Memory B cell (primary cell): ENCODE data around the gene MAG.

ENCODE experiments used
- ATAC-seq: fragments of 150-1000 bp; cut with Tn5 transposase; 2 replicates; pipeline ENCODE4 v1.10.0; 2021; ENCODE audit warnings: low read depth, mild to moderate bottlenecking, moderate library complexity
- DNase-seq, 2 donors: peaks; one replicate each; pipeline ENCODE4 v3.0.0; 2022; ENCODE audit warnings: low spot score in 2 of 2
- H3K27ac Mint-ChIP-seq: one replicate; pipeline ENCODE4 v1.8.0; 2022; ENCODE audit warnings: mild to moderate bottlenecking, moderate library complexity, mixed read lengths
- H3K27me3 Mint-ChIP-seq: one replicate; pipeline ENCODE4 v1.8.0; 2022; ENCODE audit warnings: mixed read lengths
- H3K36me3 Mint-ChIP-seq: one replicate; pipeline ENCODE4 v1.8.0; 2022; ENCODE audit warnings: mild to moderate bottlenecking, mixed read lengths
- H3K4me1 Mint-ChIP-seq: one replicate; pipeline ENCODE4 v1.8.0; 2022; ENCODE audit warnings: mixed read lengths
- H3K4me3 Mint-ChIP-seq: one replicate; pipeline ENCODE4 v1.8.0; 2022; ENCODE audit warnings: mild to moderate bottlenecking, moderate library complexity, mixed read lengths
- H3K9me3 Mint-ChIP-seq: one replicate; pipeline ENCODE4 v1.8.0; 2022; ENCODE audit warnings: mixed read lengths

MAG gene, protein sequence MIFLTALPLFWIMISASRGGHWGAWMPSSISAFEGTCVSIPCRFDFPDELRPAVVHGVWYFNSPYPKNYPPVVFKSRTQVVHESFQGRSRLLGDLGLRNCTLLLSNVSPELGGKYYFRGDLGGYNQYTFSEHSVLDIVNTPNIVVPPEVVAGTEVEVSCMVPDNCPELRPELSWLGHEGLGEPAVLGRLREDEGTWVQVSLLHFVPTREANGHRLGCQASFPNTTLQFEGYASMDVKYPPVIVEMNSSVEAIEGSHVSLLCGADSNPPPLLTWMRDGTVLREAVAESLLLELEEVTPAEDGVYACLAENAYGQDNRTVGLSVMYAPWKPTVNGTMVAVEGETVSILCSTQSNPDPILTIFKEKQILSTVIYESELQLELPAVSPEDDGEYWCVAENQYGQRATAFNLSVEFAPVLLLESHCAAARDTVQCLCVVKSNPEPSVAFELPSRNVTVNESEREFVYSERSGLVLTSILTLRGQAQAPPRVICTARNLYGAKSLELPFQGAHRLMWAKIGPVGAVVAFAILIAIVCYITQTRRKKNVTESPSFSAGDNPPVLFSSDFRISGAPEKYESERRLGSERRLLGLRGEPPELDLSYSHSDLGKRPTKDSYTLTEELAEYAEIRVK

DNA sequence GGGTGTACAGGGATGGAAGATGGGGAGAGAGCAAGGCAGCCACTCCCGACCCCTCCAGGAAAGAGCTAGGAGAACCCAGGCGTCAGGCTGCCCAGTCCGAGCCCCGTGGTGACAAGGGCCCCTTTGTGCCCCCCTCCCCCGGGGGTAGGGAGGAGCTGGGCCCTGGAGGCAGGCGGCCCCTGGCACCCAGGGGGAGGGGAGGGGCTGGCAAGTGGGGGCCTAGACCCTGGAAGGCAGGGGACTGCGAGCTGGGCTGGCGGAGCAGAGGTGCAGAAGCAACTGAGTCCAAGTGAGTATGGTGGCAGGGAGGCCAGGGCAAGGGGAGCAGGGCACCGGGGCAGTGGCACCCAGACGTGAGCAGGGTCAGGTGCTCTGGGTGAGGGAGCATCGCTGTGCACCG lies at the start of gene MAG:
MAG (plus strand) TSS at position 246 of the 400 bp plus-strand sequence. CDS start 3,248 bp downstream, outside the sequence.
- H3K4me3 Mint-ChIP-seq = no peak within 1 kb of the TSS
- ATAC-seq = no peak
- no peak for DNase-seq
- H3K9me3 Mint-ChIP-seq = no peaks in the 10 kb centered on the region
- no peak within 1 kb of the TSS for H3K27ac Mint-ChIP-seq
- H3K27me3 Mint-ChIP-seq = peaks cover 2% of the 10 kb centered on the region
- no peaks in the 10 kb centered on the region for H3K36me3 Mint-ChIP-seq
- peaks cover 22% of the 10 kb centered on the region for H3K4me1 Mint-ChIP-seq

DNA sequence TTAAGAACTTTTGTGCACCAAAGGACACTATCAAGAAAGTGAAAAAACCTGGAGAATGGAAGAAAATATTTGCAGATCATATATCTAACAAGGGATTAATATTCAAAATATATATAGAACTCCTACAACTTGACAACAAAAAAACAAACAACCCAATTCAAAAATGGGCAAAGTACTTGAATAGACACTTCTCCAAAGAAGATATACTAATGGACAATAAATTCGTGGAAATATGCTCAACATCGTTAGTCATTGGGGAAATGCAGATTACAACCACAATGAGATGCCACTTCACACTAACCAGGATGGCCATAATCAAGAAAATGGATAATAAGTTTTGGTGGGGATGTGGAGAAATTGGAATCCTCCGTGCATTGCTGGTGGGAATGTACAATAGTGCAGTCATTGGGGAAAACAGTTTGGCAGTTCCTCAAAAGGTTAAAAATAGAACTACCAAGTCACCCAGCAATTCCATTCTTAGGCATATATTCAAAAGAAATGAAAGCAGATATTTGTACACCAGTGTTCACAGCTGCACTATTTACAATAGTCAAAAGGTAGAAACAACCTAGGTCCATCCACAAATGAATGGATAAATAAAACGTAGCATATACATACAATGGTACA lies 45.4 kb upstream of the MAG start:
- H3K4me3 Mint-ChIP-seq = peak overlapping the region; percentile 94
- peak overlapping the region; percentile 94 for H3K27ac Mint-ChIP-seq
- DNase-seq (no peak), ATAC-seq (no peak)
- H3K4me1 Mint-ChIP-seq = peaks cover 28% of the 10 kb centered on the region
- H3K9me3 Mint-ChIP-seq = peaks cover 6% of the 10 kb centered on the region
- peaks cover 2% of the 10 kb centered on the region for H3K36me3 Mint-ChIP-seq
- H3K27me3 Mint-ChIP-seq = no peaks in the 10 kb centered on the region

DNA sequence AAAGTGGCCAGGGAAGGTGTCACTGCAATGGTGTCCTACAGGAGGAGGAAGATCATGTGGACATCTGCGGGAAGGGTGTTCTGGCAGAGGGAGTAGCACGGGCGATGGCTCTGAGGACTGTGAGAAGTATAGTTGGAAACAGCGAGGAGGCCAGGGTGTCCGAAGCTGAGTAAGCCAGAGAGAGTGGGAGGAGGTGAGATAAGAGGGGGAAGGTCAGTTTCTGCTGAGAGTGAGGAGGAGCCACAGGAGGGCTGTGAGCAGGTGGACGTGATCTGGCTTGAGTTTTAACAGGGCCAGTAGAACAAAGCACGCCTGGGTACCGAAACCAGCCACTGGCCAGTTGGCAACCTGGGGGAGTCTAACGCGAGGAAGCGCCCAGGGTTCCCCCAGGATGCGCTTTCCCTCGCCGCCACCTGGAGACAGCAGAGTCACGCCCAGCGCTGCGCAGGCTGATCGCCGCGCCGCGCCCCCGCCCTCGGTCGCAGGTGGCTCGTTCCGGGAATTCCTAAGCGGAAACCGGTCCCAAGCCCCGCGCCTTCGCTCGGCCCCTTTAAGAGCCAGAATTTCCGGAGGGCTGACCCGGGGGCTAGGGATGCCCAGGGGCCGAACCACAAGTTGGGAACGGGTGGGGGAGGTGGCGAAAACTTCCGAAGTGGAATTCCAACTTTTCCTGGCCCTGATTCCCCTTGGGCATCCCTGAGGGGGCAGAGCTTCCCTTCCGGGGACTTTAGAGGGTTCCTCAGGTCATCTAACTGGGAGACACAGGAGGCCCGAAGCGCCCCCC lies 44.2 kb upstream of the MAG start:
- Mint-ChIP-seq H3K4me1 (peaks cover 28% of the 10 kb centered on the region), H3K9me3 (peaks cover 2% of the 10 kb centered on the region), H3K4me3 (peak overlapping the region; percentile 94), H3K36me3 (peaks cover 2% of the 10 kb centered on the region), H3K27me3 (no peaks in the 10 kb centered on the region), H3K27ac (peak overlapping the region; percentile 94)
- peak; percentile 40 to 61 for DNase-seq
- ATAC-seq = peak; percentile 50

DNA sequence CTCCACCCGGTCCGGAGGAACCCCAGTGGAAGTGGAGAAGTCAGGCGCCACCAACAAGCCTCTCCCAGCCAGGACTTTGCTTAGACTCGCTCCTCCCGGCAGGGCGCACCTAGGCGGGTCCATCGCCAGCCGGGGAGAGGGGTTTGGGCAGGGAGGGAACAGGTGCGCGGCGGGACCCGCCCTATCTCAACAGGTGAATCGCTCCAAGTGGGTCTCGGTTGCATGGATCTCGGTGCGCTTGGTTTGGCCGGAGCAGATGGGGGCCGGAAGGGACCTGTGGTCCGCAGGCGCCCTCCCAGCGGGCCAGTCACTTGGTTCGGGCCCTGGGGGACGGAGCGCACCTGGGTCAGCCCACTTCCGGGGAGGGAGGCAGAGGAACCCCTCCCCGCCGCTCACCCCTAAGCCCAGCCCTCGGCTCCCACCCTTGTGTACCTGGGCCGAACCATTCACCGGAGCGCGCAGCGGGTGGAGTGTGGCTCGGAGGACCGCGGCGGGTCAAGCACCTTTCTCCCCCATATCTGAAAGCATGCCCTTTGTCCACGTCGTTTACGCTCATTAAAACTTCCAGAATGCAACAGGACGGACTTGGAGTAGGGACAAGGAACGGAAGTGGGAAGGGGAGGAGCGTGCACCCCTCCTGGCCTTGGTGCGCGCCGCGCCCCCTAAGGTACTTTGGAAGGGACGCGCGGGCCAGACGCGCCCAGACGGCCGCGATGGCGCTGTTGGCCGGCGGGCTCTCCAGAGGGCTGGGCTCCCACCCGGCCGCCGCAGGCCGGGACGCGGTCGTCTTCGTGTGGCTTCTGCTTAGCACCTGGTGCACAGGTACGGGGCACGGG lies 43.4 kb upstream of the MAG start, which contains the start of gene LSR:
LSR (plus strand) TSS at position 693 of the 836 bp plus-strand sequence; CDS start at position 714, 21 bp downstream.
- H3K9me3 Mint-ChIP-seq = peaks cover 2% of the 10 kb centered on the region
- peak within 1 kb of the TSS; percentile 94 for H3K4me3 Mint-ChIP-seq
- H3K27me3 Mint-ChIP-seq = no peaks in the 10 kb centered on the region
- DNase-seq = peak; percentile 74 to 75
- peaks cover 5% of the 10 kb centered on the region for H3K36me3 Mint-ChIP-seq
- peaks cover 31% of the 10 kb centered on the region for H3K4me1 Mint-ChIP-seq
- H3K27ac Mint-ChIP-seq = peak within 1 kb of the TSS; percentile 94
- ATAC-seq = peak; percentile 84

DNA sequence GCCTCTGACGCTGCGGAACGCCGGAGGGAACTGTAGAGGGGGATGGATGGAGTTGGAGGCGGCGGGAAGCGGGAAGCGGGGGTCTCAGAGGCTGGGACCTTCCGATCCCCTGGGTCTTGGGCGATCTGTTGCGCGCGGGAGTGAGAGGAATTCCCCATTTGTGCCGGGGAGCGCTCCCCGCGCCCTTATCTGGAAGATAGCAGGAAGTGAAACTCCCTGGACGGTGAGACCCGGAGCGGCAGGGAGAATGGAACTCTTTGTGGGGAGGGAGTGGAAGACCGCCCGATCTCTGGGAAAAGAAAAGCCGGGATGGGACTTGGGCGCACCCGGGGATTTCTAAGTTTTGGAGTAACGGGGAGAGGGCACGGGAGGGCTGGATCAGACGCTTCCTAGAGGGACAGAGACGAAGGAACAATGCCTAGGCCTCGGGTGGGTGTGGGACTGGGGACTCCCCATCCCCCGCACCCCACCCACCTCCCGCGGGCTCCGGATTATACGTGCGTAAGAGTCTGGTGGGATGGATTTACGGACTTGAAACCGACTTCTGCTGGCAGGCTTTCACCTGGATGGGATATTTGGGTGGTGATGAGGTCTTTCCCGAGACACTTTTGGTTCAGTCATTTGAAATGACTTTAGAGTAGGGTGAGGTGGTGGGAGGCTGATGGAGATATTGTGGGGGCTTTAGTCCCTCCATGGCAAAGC lies 42.7 kb upstream of the MAG start:
- ATAC-seq = peak; percentile 4
- H3K27ac Mint-ChIP-seq = peak overlapping the region; percentile 94
- H3K4me3 Mint-ChIP-seq = peak overlapping the region; percentile 94
- DNase-seq = no peak
- H3K9me3 Mint-ChIP-seq = no peaks in the 10 kb centered on the region
- peaks cover 5% of the 10 kb centered on the region for H3K36me3 Mint-ChIP-seq
- H3K4me1 Mint-ChIP-seq = peaks cover 31% of the 10 kb centered on the region
- H3K27me3 Mint-ChIP-seq = no peaks in the 10 kb centered on the region

DNA sequence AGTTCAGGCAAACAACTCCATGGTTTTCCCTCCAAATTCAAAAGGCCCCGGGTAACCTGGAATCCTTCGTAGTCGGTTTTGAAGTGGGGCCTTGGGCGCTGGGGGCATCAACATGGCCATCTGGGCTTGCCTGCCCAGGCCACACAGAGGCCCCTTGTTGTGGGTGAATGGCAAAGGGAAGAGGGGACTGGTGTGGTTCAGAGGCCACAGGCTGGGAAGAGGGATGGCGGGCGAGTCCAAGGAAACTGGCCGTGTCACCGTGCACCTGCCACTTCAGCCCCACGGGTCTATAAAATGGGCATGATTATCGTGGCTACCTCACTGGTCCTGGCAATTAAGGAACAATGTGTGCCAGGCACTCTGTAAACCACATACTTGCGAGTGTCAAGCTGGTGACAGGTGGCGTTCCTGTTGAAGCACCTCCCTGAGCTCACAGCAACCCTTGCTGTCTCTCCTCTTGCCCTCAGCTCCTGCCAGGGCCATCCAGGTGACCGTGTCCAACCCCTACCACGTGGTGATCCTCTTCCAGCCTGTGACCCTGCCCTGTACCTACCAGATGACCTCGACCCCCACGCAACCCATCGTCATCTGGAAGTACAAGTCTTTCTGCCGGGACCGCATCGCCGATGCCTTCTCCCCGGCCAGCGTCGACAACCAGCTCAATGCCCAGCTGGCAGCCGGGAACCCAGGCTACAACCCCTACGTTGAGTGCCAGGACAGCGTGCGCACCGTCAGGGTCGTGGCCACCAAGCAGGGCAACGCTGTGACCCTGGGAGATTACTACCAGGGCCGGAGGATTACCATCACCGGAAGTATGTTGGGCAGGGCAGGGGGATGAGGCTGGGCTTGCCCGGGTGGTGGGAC lies 41.9 kb upstream of the MAG start:
- H3K9me3 Mint-ChIP-seq = no peaks in the 10 kb centered on the region
- peak overlapping the region; percentile 94 for H3K27ac Mint-ChIP-seq
- H3K36me3 Mint-ChIP-seq = peaks cover 9% of the 10 kb centered on the region
- H3K4me1 Mint-ChIP-seq = peaks cover 32% of the 10 kb centered on the region
- ATAC-seq = no peak
- DNase-seq = no peak
- H3K4me3 Mint-ChIP-seq = peak overlapping the region; percentile 94
- no peaks in the 10 kb centered on the region for H3K27me3 Mint-ChIP-seq

DNA sequence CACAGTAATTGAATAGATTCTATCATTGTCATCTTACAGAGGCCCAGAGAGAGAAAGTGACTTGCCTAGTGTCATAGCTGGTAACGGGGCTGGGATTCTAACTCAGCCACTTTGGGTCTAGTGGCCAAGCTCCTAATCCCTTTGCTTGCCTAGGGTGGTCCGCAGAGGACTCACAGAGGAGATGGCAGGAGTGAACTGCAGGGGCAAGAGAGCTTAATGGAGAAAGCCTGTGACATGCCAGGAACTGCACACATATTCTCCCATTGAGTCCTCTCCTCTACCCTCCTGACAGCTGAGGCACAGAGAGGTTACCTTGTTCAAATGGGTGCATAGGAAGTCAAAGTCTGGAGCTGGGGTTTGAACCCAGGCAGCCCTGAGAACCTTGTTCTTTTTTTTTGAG lies 40.5 kb upstream of the MAG start:
- Mint-ChIP-seq H3K36me3 (peaks cover 12% of the 10 kb centered on the region), H3K27ac (no peak overlapping the region), H3K9me3 (no peaks in the 10 kb centered on the region), H3K27me3 (no peaks in the 10 kb centered on the region), H3K4me3 (no peak overlapping the region), H3K4me1 (peaks cover 35% of the 10 kb centered on the region)
- DNase-seq (no peak), ATAC-seq (no peak)

DNA sequence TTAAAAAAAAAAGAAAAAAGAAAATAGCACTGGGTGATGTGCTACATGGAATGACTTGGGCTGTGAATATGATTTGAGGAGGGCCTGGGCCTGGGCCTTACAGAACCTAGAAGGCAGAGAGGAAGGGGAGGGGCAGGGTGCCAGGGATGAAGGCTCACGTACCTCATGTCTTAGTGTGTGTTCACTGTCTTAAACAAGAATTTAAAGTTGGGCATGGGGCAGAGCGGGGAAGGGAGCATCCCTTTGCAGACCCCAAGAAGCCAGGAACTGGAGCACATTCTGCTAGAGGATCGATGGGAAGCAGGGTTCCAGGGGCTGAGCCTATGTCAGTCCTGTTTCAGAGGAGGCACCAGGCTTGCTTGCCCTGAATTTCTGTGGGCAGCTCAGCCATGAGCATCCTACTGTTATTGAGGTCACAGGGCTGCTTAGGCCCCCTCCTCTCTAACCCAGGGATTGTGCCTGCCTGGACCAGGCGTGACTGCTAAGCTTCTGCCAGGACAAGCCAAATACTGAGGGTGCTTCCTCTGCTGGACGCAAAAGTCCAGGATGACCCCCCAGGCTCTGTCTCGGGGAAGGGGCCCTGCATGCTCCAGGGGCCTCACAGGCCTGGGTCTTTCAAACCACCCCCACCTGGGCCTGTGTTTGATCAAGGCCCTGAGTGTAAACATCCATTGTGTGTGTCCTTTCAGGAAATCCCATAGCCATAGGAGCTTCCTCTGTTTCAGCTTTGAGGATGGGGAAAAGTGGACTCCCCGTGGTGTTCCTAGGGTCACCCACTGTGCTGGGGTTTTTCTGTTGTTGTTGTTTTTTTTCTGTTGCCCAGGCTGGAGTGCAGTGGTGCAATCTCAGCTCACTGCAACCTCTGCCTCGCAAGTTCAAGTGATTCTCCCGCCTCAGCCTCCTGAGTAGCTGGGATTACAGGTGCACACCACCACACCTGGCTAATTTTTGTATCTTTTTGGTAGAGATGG lies 38.4 kb upstream of the MAG start:
- DNase-seq (no peak), ATAC-seq (no peak)
- Mint-ChIP-seq H3K27ac (no peak overlapping the region), H3K9me3 (no peaks in the 10 kb centered on the region), H3K4me1 (peaks cover 33% of the 10 kb centered on the region), H3K4me3 (no peak overlapping the region), H3K36me3 (peaks cover 13% of the 10 kb centered on the region), H3K27me3 (no peaks in the 10 kb centered on the region)

DNA sequence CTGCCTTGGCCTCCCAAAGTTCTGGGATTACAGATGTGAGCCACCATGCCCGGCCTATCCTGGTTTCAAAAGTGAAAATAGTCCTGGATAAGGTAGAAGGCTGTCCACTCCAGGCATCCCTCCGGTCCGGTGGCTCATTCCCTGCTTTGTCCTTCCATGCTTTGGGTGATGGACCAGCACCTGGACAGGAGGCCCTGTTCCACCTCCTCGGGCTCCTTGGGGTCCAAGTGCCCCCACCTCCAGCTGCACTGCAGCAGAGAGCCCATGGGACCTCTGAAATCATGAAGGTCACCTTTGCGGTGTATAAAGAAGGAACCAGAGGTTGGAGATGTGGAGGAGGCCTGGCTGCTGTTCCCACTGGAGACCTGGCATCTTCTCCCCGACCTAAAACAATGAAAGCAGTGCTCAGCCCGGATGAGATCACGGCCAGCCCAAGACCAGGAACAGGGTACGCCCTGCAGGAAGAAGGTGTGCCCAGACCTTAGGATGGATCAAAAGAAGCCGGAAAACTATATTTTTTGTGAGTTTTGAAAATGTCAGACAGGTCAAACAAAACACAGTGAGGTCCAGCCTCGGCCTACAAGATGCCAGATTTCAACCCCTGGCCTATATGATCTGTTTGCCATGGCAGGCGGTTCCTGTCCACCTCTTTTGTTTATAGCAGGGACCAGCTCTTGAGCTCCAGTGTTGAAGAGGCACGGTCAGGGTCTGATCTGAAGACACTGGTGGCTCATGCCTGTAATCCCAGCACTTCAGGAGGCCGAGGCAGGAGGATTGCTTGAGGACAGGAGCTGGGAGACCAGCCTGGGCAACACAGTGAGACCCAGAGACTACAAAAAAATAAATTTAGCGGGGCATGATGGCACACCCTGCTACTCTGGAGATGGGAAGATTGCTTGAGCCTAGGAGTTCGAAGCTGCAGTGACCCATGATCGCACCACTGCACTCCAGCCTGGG lies 37.3 kb upstream of the MAG start:
- peaks cover 23% of the 10 kb centered on the region for H3K4me1 Mint-ChIP-seq
- no peaks in the 10 kb centered on the region for H3K9me3 Mint-ChIP-seq
- peaks cover 13% of the 10 kb centered on the region for H3K36me3 Mint-ChIP-seq
- no peak for ATAC-seq
- H3K27ac Mint-ChIP-seq = no peak overlapping the region
- no peak for DNase-seq
- H3K27me3 Mint-ChIP-seq = no peaks in the 10 kb centered on the region
- no peak overlapping the region for H3K4me3 Mint-ChIP-seq

DNA sequence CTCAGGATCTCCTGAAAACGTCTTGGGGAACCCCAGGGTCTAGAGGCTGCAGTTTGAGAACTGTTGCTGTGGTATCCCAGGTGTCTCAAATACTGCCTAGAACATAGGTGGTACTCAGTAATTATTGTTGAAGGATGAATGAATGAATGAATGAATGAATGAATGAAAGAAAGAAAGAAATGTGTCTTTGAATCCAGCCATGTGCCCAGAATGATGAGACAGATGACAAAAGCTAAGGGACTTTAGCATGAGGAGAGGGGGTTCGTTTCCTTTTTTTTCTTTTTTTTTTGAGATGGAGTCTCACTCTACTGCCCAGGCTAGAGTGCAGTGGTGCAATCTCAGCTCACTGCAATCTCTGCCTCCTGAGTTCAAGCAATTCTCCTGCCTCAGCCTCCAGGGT lies 35.4 kb upstream of the MAG start:
- ATAC-seq (no peak), DNase-seq (no peak)
- Mint-ChIP-seq H3K27ac (no peak overlapping the region), H3K9me3 (no peaks in the 10 kb centered on the region), H3K4me3 (no peak overlapping the region), H3K27me3 (no peaks in the 10 kb centered on the region), H3K36me3 (peaks cover 12% of the 10 kb centered on the region), H3K4me1 (peaks cover 16% of the 10 kb centered on the region)
